K562 (cell line): ENCODE results near the gene TENM4.

Experiments used
- DNMT1 ChIP-seq: fragments of 450-650 bp; IDR thresholded peaks from 2 replicates; pipeline ENCODE4 v1.6.1; 2016; ENCODE audit warnings: antibody characterized with exemption, mild to moderate bottlenecking
- MTA3 ChIP-seq: fragments of 450-650 bp; formaldehyde crosslinking; IDR thresholded peaks from 2 replicates; pipeline ENCODE4 v1.6.1; 2017; ENCODE audit warnings: mild to moderate bottlenecking, borderline replicate concordance
- ZC3H11A ChIP-seq: IDR thresholded peaks from 2 replicates; pipeline ENCODE4 v1.6.1; 2012; ENCODE audit warnings: low read depth, low read length, improper control_type of control experiment
- ZNF239 ChIP-seq: fragments of 250-450 bp; sonication (Bioruptor Pico); IDR thresholded peaks from 2 replicates; pipeline ENCODE4 v1.4.0; 2020; ENCODE audit warnings: mild to moderate bottlenecking
- TF ChIP-seq, protein P1 (sequence below): fragments of 250-450 bp; sonication (Bioruptor Pico); IDR thresholded peaks from 2 replicates; pipeline ENCODE4 v1.5.1; 2021; ENCODE audit warnings: mild to moderate bottlenecking

DNA sequence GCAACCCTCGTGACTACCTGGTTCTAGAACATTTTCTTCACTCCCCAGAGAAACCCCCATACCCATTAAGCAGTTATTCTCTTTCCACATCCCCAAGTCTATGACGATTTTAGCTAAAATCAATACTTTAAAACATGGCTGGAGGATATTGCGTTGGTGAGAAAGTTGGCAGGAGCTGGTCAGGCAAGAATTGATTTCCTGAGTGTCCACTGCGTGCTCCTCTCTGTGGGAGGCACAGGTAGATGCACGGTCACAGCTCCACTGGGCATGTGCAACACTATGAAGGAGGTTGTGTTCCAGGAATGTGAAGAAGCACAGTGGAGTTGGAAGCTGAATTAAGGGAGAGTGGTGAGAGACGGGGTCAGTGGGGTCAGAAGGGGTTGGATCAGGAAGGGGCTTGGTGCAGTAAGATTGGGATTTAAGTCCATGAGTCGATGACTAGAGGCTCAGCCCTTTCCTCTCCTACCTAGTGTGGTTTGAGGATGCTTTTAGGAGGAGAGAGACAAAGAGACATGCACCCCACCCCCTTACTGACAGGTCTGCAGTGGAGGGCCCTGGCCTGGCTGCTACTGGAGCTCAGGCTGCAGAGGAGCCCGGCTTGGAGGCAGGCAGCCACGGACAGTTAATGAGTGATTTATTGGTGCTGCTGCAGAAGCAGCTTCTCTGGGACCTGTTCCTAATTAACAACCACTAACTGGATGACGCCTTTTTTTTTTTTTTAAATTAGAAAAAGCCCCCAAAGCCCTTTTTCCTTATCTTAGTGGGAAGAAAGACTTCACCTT, 395.6 kb downstream of the TENM4 start:
- TF ChIP-seq DNMT1 = no peak
- no peak for TF ChIP-seq ZNF239 (CRISPR knock-in tag)
- TF ChIP-seq, protein P1, sequence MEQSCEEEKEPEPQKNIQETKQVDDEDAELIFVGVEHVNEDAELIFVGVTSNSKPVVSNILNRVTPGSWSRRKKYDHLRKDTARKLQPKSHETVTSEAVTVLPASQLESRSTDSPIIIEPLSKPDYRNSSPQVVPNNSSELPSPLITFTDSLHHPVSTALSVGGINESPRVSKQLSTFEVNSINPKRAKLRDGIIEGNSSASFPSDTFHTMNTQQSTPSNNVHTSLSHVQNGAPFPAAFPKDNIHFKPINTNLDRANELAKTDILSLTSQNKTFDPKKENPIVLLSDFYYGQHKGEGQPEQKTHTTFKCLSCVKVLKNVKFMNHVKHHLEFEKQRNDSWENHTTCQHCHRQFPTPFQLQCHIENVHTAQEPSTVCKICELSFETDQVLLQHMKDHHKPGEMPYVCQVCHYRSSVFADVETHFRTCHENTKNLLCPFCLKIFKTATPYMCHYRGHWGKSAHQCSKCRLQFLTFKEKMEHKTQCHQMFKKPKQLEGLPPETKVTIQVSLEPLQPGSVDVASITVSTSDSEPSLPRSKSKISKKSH = no peak
- no peak for TF ChIP-seq ZC3H11A
- no peak for TF ChIP-seq MTA3
